GM19372 (cell line): ENCODE data around the gene ZBTB12.
"Not testable (repeated sequence)": the region's sequence is repeated elsewhere in the genome, so short reads cannot be mapped to it uniquely, and the experiment has no call there.

Experiments used
- ATAC-seq: cut with Tn5 transposase; IDR thresholded peaks from one replicate; pipeline ENCODE4 v1.9.1; 2021; ENCODE audit warnings: mild to moderate bottlenecking, low read depth, moderate library complexity; ENCODE audit not compliant: unreplicated experiment

The ZBTB12 gene

DNA sequence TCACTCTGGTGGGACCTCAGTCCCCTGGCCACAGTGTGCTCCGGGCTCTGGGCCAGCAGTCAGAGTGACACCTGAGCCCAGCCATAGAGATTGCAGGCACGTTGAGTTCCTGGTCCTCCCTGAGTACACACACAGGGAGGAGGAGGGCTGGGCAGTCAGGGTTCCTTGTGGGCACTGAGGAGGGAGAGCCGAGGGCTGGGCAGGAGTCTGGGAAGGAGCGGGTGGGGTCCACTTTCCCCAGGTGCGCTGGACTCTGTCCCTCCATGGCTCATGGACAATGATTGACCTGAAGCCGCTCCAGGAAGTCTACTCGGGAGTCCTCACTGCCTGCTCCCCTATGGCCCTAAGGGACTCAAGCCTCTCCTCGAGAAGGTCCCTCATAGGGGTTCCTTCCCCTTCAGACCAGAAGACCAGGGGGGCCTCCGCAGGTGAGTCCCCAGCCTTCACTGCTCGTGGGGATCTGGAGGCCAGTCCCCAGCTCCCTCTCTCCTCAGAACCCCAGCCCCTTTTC is 24.2 kb downstream of the ZBTB12 start:
- ATAC-seq = no peak

DNA sequence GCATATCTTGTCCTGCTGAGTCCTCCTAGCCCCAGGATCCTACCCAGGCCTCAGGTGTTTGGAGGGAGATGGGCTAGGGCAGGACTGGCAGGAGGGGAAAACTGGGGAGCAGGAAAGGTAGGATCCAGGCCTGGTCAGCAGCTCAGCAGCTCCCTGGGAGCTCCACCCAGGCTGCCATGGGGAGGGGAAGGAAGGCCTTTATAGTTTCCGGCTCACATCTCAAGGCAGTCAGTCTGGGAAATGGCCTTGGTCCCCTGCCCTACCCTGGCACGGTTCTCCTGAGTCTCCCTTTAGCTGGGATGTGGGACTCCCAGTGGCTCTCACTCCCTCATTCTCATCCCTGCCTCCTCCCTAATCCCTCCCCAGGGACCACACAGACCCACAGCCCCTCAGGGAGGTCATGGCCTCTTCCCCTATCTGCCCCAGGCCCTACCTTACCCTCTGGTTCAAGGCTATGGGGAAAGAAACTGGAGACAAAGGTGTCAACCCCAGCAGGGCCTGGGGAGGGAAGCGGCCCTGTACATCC is 24.7 kb downstream of the ZBTB12 start:
- ATAC-seq = no peak

DNA sequence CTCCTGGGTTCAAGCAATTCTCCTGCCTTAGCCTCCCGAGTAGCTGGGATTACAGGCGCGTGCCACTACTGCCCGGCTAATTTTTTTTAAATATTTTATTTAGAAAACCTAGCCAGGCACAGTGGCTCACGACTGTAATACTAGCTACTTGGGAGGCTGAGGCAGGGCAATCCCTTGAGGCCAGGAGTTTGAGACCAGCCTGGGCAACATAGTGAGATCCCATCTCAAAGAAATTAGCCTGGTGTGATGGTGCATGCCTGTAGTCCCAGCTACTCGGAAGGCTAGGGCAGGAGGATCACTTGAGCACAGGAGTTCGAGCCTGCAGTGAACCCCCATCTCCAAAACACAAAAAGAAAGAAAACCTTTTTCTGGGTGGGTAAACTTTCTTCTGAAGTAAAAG is 25.5 kb downstream of the ZBTB12 start:
- no peak for ATAC-seq

DNA sequence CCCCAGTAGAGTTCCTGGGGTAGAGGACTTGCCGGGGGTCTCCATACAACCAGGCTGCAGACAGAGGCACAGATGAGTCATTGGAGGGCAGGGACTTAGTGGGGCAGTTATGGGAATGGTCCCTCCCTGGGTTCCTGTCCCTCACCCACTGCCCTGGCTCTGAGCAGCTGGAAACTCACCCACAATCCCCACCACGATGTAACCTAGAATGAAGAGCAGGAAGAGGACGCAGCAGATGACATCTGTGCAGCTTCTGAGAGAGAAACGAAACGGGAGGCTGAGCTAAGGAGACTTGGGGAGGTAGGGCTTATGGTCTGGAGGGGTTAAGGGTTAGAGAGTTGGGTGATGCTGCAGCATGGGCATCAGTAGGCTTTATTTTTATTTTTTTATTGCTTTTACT is 26.0 kb downstream of the ZBTB12 start:
- no peak for ATAC-seq

DNA sequence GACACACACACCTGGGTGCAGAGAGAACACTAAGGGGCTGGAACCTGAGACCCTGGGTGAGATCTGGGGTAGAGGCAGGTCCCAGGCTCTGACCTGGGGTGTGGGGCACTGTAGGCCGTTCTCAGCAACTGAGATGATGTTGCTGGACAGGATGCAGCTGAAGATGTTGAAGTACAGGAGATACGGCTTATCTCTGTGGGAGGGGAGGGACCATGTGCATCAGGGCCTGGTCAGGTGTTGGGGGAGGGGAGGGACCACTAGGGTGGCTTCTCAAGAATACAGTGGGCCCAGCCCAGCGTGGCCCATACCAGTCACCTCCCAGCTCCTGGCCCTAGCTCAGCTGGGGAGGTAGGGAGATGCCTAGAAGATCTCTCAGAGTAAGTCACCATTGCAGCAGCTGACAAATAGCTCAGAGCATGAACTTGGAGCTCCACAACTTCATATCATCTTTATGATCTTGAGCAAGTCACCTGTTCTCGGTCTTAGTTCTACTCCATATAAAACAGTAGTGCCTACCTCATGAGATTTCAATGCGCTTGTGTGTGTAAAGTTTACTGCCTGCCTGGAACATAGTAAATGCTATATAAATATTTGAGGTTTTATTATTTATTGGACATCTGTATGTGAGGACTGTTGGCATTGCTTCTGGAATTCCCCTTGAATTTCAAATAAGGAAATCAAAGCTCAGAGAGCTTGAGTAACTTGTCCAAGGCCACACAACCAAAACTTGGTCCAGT is 26.9 kb downstream of the ZBTB12 start:
- ATAC-seq = no peak

DNA sequence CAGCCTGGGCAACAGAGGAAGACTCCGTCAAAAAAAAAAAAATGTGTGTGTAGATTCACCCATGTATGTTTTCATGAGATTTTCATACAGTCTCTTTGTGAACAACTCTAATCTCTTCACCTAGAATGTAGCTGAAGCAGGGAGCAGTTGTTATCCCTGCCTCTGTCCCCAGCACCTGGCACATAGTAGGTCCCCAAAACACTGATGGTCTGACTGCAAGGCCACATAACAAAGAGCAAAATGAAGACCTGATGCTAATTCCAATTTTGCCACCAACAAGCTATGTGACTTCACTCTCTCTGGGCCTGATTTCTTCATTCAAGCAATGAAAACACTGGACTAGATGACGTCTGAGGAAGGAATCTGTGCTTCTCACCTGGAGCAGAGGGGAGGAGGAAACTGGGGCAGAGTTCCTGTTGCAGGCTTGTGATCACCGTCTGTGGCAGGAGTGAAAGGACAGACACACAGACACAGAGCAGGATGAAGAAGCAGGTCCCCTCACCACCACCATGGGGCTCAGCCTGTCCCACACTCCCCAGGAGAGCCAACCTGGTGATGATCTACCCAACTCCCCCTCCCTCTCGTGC is 27.7 kb downstream of the ZBTB12 start:
- ATAC-seq = no peak

DNA sequence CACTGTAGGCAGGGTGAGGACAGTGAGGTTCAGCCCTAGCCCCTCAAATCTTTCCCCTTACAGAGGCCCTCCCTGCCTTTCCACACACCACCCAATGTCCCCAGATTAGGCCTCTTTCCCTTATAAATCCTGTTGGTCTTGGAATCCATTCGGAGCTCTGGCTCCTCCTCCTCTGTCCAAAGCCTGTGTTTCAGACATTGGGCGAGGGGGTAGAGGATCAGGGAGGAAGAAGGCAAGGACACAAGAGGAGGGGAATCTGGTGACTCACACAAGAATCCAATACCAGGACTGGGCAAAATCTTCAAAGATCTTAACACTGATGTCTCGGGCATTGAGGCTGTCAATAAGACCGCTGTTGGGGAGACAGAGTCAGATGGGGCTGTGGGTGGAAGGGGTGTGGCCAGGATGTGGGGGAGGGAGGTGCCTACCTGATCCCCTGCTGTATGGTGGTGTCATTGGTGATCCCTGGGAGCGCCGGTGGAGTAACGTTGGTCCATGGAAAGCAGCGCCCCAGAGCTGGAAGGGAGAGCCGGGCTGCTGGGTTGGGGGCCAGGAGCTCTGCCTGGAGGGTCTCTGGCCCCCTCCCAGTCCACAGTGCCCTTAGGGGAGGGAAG is 30.7 kb downstream of the ZBTB12 start:
- no peak for ATAC-seq

DNA sequence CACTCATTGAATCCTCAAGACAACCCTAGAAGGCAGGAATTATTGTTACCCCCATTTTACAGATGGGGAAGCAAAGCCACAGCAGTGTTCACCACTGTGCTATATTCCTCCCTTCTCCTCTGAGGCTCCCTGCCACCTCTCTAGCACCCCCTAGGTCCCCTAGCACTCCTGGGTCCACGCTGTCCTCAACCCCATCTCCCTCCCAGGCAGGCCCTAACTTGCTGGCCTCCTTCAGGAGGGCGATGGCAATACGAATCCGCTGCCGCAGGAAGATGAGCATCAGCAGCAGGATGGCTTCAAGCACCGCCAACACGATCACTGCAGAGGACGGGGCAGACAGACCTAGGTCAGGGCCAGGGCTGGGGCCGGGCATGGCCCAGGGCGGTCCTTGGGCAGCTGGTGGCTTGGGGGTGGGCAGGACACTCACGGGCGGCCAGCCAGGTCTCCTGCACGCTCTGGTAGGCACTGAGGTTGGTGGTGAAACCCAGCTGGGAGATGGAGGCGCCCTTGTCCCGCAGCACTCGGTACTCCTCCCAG is 31.4 kb downstream of the ZBTB12 start:
- no peak for ATAC-seq

DNA sequence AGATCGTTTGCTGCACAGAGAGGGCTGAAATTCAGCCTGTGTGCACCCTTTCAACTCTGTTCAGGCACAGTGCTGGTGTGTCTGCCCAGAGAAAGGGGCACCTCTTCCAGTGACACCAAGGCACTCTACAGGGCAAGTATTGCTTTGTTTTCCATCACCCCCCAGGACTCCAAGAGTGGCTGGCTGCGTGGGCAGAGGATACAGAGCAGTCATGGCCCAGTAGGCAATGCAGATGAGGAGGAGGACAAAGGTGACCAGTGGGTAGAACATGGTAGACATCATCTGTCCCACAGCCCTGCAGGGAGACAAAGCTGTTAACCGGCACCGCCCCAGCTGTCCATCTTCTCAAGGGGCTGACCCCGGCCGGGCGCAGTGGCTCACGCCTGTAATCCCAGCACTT is 32.5 kb downstream of the ZBTB12 start:
- ATAC-seq = no peak

DNA sequence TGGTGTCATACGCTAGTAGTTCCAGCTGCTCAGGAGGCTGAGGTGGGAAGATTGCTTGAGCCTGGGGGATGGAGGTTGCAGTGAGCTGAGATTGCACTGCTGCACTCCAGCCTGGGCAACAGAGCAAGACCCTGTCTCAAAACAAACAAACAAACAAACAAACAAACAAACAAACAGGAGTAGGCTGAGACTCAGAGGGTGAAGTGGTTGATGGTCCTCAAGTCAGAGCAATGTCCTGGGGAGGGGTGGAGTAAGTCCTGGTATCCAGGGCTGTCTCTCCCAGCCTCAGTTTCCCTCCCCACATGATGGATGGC is 33.3 kb downstream of the ZBTB12 start:
- ATAC-seq = not testable (repeated sequence)

DNA sequence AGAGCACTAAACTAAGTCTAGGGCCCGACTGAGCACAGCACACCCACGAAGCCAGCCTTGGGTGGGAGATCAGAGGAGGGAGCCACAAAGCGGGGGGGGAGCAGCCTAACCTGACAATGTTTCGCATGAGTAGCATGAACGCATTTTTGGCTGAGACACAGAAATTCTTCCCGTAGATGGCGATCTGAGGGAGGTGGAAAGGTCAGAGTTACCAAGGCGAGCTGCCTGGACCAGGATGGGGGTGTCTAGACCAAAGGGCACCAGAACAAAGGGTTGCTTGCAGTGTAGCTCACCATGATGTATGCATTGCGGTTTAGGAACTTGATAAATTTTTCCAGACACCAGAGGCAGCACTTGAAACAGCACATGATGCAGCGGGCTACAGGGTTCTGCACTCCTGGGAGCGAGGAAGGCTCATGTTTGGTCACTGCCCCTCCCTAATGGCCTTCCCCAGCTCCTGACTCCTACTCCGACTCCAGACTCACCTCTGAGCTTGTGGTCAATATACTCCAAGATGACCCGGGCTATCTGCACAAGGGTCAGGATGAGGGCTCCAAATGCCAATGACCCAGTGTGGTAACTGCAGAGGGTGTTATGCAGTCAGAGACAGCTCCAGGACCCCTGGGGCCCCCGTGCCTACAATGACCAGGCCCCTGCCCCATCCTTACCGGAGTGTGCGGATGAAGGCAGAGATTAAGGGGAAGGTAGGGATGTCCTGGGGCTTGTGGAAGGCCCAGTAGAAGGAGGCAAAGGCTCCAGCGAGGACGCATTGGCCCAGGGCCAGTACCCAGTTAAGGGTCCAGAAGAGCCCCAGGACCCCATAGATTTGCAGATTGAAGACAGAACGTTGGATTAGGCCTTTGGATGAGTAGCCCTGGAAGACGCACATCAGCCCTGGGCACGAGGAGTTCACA is 36.4 kb downstream of the ZBTB12 start:
- no peak for ATAC-seq

DNA sequence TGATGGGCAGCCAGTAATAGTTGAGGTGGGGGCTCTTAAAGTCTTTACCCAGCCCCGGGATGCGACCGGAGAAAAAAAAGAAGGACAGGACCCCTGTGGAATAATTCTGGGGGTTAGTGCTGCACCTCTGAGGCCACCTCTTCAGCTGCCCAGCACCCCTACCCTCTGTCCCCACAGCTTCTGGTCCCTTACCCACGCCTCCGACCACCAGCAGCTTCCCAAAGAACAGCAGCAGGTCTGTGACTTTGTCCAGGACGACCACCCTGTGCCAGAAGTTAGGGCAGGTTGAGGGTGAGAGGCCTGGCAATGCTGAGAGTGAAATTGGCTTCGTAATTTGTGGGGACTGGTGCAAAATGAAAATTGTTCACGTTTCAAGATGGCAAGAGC is 37.1 kb downstream of the ZBTB12 start:
- no peak for ATAC-seq

DNA sequence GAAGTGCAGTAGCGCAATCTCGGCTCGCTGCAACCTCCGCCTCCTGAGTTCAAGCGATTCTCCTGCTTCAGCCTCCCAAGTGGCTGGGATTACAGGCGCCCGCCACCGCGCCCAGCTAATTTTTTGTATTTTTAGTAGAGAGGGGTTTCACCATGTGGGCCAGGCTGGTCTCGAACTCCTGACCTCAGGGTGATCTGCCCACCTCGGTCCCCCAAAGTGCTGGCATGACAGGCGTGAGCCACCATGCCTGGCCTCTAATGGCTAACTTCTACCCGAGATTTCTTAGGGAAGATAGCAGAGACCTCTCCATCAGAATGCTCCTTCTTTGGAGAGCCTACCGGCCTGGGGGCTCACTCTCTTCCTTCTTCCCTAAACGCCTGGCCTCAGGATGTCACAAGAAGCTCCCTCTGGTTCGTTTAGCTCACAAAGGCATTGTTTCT is 37.7 kb downstream of the ZBTB12 start:
- not testable (repeated sequence) for ATAC-seq

DNA sequence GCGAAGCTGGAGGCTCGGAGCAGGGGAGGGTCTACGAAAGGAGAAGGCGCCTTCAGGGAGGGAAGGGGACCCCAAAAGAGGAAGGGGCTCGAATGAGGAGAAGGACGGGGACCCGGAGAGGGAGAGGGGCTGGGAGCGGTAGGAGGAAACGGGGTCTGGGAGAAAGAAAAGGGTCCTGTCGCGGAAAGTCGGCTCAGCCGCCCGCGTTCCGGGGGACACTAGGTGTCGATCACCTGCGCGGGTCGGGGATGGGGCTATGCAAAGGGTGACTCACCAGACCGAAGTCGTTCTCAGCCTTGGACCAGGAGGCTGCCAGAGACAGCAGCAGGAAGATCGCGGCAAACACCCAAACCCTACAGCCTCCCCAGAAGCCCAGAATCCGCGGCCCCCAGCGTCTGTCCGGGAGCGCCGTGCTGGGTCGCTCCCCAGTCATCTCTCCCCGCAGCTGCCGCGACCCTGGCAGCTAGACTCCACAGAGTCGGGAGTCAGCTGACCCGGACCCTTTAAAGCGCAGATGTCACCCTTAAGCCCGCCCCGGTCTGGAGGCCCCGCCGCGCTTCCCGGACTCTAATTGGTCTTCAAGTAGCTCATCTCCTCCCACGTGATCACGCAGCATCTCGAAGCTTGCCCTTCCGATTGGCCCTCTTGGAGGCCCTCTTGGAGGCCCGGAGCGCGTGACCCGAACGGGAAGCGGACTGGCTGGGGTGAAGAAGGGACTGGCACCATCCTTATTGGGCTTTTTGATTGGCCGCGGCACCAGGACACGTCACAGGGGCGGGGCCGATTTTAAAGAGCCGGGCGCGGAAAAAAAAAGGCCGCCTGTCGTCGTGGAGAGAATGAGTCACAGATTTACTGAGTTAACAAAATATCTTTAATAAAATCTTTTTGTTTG is 39.3 kb downstream of the ZBTB12 start, which contains the start of gene NEU1:
TSS of gene NEU1 (minus strand) at position 478 of the 892 bp plus-strand sequence. CDS start at position 433, 45 bp downstream.
- ATAC-seq = peak; percentile 93

DNA sequence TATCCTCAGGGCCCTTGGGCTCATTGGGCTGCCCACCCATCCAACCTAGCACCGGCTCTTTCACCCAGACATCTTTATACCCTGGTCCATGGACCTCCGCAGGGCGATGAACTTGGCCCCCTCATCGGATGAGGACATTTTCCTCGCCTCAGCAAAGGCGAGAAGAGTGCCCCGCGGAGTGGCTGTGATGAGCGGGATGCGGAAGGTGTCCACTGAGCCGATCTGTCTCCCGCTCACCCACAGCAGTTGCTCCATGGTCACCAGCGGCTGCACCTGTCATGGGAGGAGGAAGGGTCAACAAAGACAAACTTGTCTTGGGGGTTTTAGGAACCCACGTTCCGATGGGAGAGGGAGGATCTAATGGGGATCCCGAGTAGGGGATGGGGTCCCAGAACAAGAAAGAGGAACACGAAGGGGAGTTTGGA is 40.0 kb downstream of the ZBTB12 start:
- ATAC-seq = no peak

DNA sequence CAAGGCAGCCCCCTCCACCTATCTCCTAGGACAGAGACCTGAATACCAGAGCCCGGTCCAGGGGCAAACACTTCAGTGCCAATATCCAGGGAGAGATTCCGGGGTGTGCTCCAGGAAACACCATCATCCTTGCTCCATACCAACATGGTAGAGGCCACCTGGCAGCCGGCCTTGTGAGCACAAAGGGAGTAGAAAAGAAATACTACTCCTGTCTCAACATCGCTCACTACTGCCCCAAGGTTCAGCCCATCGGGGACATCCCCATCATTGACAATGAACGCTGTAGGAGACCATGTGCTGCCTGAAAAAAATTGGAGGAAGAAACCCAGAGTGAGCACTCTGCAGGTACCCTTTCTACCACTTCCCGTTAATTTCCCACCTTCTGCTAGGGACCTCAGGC is 40.7 kb downstream of the ZBTB12 start:
- no peak for ATAC-seq

DNA sequence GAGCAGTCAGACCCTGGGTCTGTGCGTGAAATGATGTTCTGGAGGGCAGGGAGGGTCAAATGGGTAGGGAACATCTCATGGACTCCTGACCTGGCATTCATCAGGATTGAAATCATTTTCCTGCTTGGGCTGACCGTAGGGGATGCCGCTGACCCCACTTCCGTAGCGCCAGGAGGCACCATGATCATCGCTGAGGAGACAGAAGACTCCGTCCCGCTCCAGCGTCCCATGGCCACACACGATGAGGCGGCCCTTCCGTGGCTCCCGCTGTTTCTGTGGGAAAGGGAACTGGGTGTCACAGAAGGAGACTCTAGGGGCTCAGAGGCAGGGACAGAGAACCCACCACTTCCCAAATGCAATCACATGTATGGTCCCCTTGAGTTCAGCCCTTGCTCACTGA is 41.5 kb downstream of the ZBTB12 start:
- no peak for ATAC-seq

DNA sequence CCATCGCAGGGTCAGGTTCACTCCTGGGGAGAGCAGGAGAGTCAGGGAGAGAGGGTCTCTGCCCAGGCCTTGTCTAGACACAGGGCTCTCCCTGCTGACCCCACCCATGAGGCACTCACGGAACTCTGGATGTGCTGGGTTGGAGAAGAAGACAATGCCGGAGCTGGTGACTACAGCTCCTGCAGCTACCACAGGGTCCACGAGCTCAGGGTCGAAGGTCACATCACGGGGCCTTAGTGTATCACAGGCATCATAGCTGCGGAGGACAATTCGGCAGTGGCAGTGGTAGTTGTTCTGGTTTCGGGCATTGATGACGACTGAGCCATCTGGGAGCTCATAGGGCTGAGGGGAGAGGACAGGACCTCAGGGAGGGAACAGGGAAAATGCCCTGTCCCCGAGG is 42.0 kb downstream of the ZBTB12 start:
- no peak for ATAC-seq

DNA sequence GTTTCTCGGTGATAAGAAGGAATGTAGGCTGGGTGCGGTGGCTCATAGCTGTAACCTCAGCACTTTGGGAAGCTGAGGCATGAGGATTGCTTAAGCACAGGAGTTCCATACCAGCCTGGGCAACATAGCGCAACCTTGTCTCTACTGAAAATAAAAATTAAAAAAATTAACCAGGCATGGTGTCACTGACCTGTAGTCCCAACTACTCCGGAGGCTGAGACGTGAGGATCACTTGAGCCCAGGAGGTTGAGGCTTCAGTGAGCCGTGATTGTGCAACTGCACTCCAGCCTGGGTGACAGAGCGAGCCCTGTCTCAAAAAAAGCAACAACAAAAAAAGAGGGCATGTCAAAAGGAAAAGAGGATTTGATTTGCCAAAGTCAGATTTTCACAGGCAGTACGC is 43.2 kb downstream of the ZBTB12 start:
- no peak for ATAC-seq
